Measurements from ENCODE around the gene AKAP1.

DNA sequence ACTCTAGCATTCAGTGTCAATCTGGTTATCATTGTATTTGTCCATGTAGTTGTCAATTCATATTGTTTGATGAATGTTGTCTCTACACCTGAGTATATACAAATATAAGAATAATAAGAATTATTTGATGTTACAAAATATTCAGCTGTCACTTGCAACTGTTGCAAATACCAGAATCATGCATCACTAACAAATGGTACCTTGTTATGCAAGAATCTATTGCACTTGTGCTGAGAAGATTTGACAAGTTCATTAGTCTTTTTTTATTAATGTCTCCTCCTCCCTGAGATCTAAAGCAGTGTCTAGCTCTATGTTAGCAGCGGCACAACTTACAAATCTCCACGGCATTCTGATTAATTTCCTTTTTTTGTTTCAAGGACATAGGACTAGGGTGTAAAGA, 22.2 kb upstream of the AKAP1 start:
- TF ChIP-seq SMC3 (conservative IDR thresholded peaks at IDR 0.05; ENCODE audit: insufficient read depth, low read depth, low read length) (no peak), SMAD3 (CRISPR knock-in tag; conservative IDR thresholded peaks at IDR 0.05) (no peak), ZKSCAN8 (CRISPR knock-in tag; IDR thresholded peaks at IDR 0.05) (no peak), NONO (IDR thresholded peaks at IDR 0.05; ENCODE audit: low read depth in 2 of 2, low read length in 1 of 2) (no peak), ATF1 (CRISPR knock-in tag; IDR thresholded peaks at IDR 0.05) (no peak), ATF1 (tag; IDR thresholded peaks at IDR 0.05) (no peak), ESRRA (IDR thresholded peaks at IDR 0.05; ENCODE audit: borderline replicate concordance, low read depth) (no peak)
- TF ChIP-seq, protein P1, sequence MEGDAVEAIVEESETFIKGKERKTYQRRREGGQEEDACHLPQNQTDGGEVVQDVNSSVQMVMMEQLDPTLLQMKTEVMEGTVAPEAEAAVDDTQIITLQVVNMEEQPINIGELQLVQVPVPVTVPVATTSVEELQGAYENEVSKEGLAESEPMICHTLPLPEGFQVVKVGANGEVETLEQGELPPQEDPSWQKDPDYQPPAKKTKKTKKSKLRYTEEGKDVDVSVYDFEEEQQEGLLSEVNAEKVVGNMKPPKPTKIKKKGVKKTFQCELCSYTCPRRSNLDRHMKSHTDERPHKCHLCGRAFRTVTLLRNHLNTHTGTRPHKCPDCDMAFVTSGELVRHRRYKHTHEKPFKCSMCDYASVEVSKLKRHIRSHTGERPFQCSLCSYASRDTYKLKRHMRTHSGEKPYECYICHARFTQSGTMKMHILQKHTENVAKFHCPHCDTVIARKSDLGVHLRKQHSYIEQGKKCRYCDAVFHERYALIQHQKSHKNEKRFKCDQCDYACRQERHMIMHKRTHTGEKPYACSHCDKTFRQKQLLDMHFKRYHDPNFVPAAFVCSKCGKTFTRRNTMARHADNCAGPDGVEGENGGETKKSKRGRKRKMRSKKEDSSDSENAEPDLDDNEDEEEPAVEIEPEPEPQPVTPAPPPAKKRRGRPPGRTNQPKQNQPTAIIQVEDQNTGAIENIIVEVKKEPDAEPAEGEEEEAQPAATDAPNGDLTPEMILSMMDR (IDR thresholded peaks at IDR 0.05 in 2 of 3, conservative IDR thresholded peaks at IDR 0.05 in 1 of 3; ENCODE audit: insufficient read depth in 2 of 3, low read depth in 1 of 3, low read length in 3 of 3) = no peak

All from K562 (cell line).